ENCODE data around the gene ACTRT2.

Gene ACTRT2

GRCh38 chr1:2988256-2988655 is 33.0 kb upstream of the ACTRT2 start:
- no peak for DNase-seq
- TF ChIP-seq GATA1 (IDR thresholded peaks at IDR 0.05; ENCODE audit: low read depth, low read length) (no peak), POLR2A (IDR thresholded peaks at IDR 0.05; ENCODE audit: low read length) (no peak)

DNA sequence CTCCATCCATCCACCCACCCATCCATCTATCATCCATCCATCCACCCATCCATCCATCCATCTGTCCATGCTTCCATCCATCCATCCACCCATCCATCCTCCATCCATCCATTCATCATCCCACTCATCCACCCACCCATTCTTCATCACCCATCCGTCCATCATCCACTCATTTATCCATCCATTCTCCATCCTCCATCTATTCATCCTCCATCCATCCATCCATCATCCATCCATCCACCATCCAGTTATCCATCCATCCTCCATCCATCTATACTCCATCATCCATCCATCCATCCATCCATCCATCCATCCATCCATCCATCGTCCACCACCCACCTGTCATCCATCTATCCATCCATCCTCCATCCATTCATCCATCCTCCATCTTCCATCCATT is 32.1 kb upstream of the ACTRT2 start:
- TF ChIP-seq POLR2A (IDR thresholded peaks at IDR 0.05; ENCODE audit: low read length) (no peak), GATA1 (IDR thresholded peaks at IDR 0.05; ENCODE audit: low read depth, low read length) (no peak)
- DNase-seq = no peak

DNA sequence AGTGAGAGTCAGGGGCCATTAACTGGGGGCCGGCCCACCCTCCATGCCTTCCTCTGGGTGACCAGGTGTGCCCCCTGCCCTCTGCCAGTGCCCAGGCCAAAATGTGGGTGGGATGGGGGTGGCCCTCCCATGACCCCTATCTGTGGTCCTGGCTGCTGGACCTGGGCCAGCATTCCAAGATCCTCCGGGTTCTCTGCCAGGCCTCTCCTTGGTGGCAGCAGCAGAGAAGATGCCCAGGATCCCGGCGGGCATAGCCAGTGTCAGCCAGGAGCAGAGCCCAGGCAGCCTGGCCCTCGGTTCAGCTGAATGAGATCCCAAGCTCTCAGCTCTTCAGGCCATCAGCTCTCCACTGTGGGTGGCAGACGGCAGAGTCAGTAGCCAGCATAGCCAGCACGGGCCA is 31.3 kb upstream of the ACTRT2 start:
- TF ChIP-seq POLR2A (IDR thresholded peaks at IDR 0.05; ENCODE audit: low read length) = no peak
- TF ChIP-seq GATA1 (IDR thresholded peaks at IDR 0.05; ENCODE audit: low read depth, low read length) = no peak
- no peak for DNase-seq

DNA sequence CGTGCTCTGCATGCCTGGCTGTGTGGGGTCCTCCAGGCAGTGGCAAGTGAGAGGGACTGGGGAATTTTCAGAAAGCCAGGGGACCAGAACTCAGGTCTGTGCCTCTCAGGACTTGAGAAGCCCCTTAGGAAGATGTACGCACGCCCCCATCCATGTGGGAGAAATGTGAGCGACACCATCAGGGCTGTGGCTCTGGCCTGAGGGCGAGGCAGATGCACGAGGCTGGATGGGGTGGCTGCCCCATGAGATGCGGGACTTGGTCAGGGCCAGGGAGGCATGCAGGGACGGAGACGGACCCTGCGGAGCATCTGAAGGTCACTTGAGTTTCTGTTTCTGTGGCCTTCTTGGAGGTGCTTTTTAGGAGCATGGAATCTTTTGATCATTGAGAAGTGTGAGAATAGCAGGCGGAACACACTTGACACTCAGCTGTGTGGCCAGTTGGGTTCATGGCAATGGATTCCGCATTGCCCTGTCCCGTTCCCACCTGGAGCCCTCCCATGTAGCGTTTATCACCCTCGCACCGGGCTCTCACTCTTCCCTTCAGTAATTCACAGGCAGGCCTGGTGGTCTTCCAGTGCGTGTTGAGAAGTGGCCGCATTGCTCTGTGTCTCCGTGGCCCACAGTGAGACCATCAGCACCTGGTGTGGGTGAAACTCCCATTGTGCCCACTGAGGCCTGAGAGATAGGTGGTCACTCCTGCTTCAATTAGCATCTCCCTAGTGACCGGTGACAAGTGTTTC is 30.7 kb upstream of the ACTRT2 start:
- no peak for DNase-seq
- no peak for TF ChIP-seq POLR2A (IDR thresholded peaks at IDR 0.05; ENCODE audit: low read length)
- TF ChIP-seq GATA1 (IDR thresholded peaks at IDR 0.05; ENCODE audit: low read depth, low read length) = no peak

DNA sequence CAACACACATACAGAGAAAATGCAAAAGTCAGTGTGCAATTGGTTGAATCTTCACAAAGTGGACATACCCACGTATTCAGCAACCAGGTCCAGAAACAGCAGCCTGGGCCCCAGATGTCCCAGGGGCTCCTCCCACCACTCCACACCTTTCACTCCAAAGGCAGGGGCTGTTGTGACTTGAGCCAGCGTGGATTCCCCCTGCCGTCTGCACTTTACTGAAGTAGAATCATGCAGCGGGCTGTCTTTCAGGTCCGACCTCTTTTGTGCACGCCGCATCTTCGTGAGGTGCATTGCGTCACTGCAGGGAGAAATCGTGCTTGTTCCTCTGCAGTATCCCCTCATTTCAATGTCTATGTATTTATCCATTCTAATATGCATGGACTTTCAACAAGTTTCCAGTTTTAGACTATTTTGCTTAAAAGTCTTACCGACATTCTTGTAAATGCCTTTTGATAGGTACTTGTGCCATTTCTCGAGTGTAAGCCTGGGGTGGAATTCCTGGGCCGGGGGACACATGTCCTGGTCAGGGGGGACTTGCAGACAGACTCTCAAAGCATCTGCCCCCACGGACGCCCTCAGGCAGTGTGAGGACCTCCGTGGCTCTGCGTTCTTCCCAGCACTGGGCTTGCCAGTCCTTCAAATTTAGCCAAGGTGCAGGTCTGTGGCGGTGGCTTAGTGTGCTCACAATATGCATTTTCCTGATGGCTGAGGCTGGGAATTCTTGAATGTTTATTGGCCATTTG is 29.3 kb upstream of the ACTRT2 start:
- no peak for TF ChIP-seq GATA1 (IDR thresholded peaks at IDR 0.05; ENCODE audit: low read depth, low read length)
- no peak for TF ChIP-seq POLR2A (IDR thresholded peaks at IDR 0.05; ENCODE audit: low read length)

GRCh38 chr1:2998503-2999100 is 22.7 kb upstream of the ACTRT2 start:
- TF ChIP-seq POLR2A (IDR thresholded peaks at IDR 0.05; ENCODE audit: low read length) (no peak), GATA1 (IDR thresholded peaks at IDR 0.05; ENCODE audit: low read depth, low read length) (no peak)
- no peak for DNase-seq

More for the DNA sequence above, 29.3 kb upstream of the ACTRT2 start:
- DNase-seq = no peak

- TF ChIP-seq GATA1 (IDR thresholded peaks at IDR 0.05; ENCODE audit: low read depth, low read length) (no peak), POLR2A (IDR thresholded peaks at IDR 0.05; ENCODE audit: low read length) (no peak)
- no peak for DNase-seq
Measured at GRCh38 chr1:2999138-2999537, 22.1 kb upstream of the ACTRT2 start.

DNA sequence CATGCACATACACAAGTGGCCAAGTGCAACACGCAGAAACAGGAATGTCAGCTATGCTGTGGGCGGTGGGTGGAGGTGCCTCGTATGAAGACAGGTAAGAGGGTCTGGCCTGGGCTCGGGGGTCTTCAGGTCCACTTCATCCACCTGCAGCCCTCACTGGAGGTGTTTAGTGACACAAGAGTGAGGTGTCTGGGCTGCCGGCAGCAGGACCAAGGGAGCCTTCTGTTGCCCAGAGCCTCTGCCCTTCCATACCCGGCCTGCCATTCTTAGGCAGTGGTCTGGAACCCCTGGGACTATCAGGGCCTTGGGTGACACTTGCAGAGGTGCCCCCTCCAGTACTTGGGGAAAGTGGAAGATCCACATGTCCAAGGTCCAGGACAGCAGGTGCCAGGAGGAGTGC is 21.7 kb upstream of the ACTRT2 start:
- DNase-seq = no peak
- TF ChIP-seq GATA1 (IDR thresholded peaks at IDR 0.05; ENCODE audit: low read depth, low read length) (no peak), POLR2A (IDR thresholded peaks at IDR 0.05; ENCODE audit: low read length) (no peak)

DNA sequence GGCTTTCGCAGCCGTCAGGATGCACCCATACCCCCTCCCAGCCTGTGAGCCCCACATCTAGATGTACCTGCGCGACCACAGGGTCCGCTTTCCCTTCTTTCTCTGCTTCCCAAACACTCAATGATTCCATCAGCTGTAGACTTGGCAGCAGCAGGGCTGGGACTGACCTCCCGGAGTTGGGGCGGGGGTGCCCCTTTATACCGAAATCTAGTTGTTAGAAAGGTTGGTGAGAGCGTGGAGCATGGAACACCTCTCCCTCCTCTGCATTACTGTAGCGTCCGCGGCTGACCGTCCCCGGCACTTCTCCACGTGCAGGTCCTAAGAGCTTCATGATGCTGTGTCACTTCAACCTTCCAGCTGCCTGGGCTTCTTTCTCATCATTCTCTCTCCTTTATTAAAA is 21.1 kb upstream of the ACTRT2 start:
- no peak for DNase-seq
- TF ChIP-seq GATA1 (IDR thresholded peaks at IDR 0.05; ENCODE audit: low read depth, low read length) = no peak
- no peak for TF ChIP-seq POLR2A (IDR thresholded peaks at IDR 0.05; ENCODE audit: low read length)

- TF ChIP-seq GATA1 (IDR thresholded peaks at IDR 0.05; ENCODE audit: low read depth, low read length) = no peak
- TF ChIP-seq POLR2A (IDR thresholded peaks at IDR 0.05; ENCODE audit: low read length) = no peak
- no peak for DNase-seq
Measured at GRCh38 chr1:3000671-3001470, 20.4 kb upstream of the ACTRT2 start.

DNA sequence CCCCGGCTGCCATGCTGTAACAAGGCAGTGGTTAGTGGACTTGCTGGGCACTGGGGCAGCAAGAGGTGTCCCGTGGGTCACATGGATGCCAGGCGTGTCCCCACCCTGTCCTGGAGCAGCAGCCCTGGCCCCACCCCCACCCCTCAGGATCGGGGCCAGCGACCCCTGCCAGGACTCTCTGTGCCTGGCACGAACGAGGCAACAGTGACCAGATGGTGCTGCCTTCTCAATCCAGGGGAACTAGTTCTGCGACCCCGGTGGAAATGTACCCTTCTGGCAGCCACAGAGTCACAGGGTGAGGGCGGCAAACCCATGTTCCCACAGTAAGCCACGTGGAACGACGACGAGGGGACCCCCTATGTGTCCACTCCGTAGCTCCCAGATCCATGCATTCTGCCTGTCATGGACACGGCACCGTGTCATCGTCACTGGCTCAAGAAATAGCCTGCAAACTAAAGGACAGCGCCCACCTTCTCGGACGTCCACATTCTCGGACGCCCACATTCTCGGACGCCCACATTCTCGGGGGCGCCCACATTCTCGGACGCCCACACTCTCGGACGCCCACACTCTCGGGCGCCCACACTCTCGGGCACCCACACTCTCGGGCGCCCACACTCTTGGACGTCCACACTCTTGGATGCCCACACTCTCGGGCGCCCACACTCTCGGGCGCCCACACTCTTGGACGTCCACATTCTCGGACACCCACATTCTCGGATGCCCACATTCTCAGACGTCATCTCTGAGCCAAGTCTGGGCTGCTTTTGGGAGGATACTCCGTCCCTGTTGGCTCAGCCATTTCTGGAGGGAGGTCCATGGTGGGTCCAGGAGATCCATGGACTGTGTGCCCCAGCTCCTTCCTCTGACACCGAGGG is 19.6 kb upstream of the ACTRT2 start:
- no peak for TF ChIP-seq POLR2A (IDR thresholded peaks at IDR 0.05; ENCODE audit: low read length)
- TF ChIP-seq GATA1 (IDR thresholded peaks at IDR 0.05; ENCODE audit: low read depth, low read length) = no peak

DNA sequence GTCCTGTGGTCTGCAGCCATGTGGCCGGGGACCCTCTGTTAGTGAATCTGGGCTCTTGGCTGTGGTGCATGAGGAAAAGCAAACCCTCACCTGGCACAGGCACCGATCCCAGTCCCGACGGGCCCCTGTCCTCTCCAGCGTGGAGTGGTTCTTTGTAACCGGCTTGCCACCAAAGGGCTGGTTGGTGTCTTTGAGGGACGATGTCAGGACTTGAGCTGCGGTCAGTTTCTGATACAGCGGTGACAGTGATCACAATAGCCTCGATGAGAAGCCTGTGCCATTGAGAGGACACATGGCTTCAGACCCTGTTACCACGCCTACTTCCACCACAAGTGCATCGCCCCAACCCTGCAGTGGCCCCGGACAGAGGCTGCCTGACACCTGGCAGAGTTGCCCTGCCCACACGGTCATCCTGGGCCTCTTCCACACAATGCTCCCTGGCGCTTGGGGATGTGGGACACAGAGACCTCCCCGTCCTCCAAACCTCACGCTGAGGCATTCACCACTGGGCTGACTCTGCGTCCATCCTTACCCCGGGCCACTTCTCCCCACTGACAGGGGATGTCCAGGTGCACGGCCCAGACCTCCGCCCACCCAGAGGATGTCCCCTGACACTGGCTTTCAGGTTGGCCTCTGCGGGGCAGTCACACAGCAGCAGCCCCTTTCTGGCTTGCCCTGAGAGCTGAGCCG is 18.8 kb upstream of the ACTRT2 start:
- no peak for DNase-seq
- TF ChIP-seq GATA1 (IDR thresholded peaks at IDR 0.05; ENCODE audit: low read depth, low read length) (no peak), POLR2A (IDR thresholded peaks at IDR 0.05; ENCODE audit: low read length) (no peak)

More for the DNA sequence above, 19.6 kb upstream of the ACTRT2 start:
- no peak for DNase-seq
